Liver (tissue), 9 donors: ENCODE data around the gene UPF1. TPM values are rescaled to one million over a fixed set of nuclear protein-coding genes. Genes with fewer than 3 reads are reported as not detected.

Experiments
- DNase-seq: peaks from one replicate; pipeline ENCODE4 v3.0.0-alpha.2; 2017; ENCODE audit warnings: low spot score
- H3K27ac ChIP-seq, 2 donors: one replicate each; pipeline ENCODE4 v1.7.0; 2013; ENCODE audit warnings: inconsistent platforms in 2 of 2, low read length in 2 of 2, control low read depth in 1 of 2, low read depth in 1 of 2, mild to moderate bottlenecking in 1 of 2
- H3K27me3 ChIP-seq, 4 donors: one replicate each; pipeline versions ENCODE4 v1.6.1 to v1.7.0; 2013; ENCODE audit warnings: low read length in 3 of 4, inconsistent platforms in 1 of 4, mild to moderate bottlenecking in 1 of 4, moderate library complexity in 1 of 4; ENCODE audit not compliant: control insufficient read depth in 4 of 4, insufficient read depth in 4 of 4
- H3K36me3 ChIP-seq, 4 donors: one replicate each; pipeline versions ENCODE4 v1.6.1 to v1.7.0; 2013; ENCODE audit warnings: low read length in 3 of 4, mild to moderate bottlenecking in 3 of 4, low read depth in 1 of 4, moderate library complexity in 1 of 4; ENCODE audit not compliant: control insufficient read depth in 4 of 4, insufficient read depth in 3 of 4
- H3K4me1 ChIP-seq, 4 donors: one replicate each; pipeline versions ENCODE4 v1.6.1 to v1.7.0; 2013; ENCODE audit warnings: low read length in 3 of 4, mild to moderate bottlenecking in 3 of 4, moderate library complexity in 1 of 4; ENCODE audit not compliant: control insufficient read depth in 4 of 4, insufficient read depth in 4 of 4
- H3K4me3 ChIP-seq, 3 donors: one replicate each; pipeline versions ENCODE4 v1.6.1 to v1.7.0; 2013; ENCODE audit warnings: low read length in 3 of 3, control low read depth in 1 of 3, low read depth in 1 of 3, mild to moderate bottlenecking in 1 of 3
- H3K9ac ChIP-seq, 2 donors: one replicate each; pipeline ENCODE4 v1.7.0; 2013; ENCODE audit warnings: low read length in 2 of 2, mild to moderate bottlenecking in 2 of 2, moderate library complexity in 2 of 2, control low read depth in 1 of 2, low read depth in 1 of 2
- H3K9me3 ChIP-seq, 4 donors: one replicate each; pipeline versions ENCODE4 v1.6.1 to v1.7.0; 2013; ENCODE audit warnings: low read length in 3 of 4; ENCODE audit not compliant: control insufficient read depth in 4 of 4
- ATF3 ChIP-seq: IDR thresholded peaks from 2 replicates; pipeline ENCODE4 v1.6.1; 2016; ENCODE audit warnings: antibody characterized with exemption
- CTCF ChIP-seq: fragments of 150-350 bp; IDR thresholded peaks from 2 replicates; pipeline ENCODE4 v1.5.1; 2017; ENCODE audit warnings: improper control_type of control experiment, low read depth, low read length; ENCODE audit not compliant: missing input control
- EGR1 ChIP-seq, 2 donors: IDR thresholded peaks; 2 replicates each; pipeline ENCODE4 v1.6.1; 2016 to 2018; ENCODE audit warnings: antibody characterized with exemption in 2 of 2, low read depth in 2 of 2
- FOXA1 ChIP-seq: IDR thresholded peaks from 2 replicates; pipeline ENCODE4 v1.6.1; 2016; ENCODE audit warnings: antibody characterized with exemption
- FOXA2 ChIP-seq: IDR thresholded peaks from 2 replicates; pipeline ENCODE4 v1.6.1; 2016; ENCODE audit warnings: antibody characterized with exemption
- GABPA ChIP-seq, 2 donors: IDR thresholded peaks in 1 of 2; conservative IDR thresholded peaks in 1 of 2; 2 replicates each; pipeline ENCODE4 v1.6.1; 2016; ENCODE audit warnings: antibody characterized with exemption in 2 of 2, mild to moderate bottlenecking in 1 of 2, moderate library complexity in 1 of 2
- HNF4A ChIP-seq, 2 donors: conservative IDR thresholded peaks; 2 replicates each; pipeline ENCODE4 v1.6.1; 2016; ENCODE audit warnings: antibody characterized with exemption in 2 of 2, mild to moderate bottlenecking in 2 of 2
- HNF4G ChIP-seq: IDR thresholded peaks from 2 replicates; pipeline ENCODE4 v1.6.1; 2016; ENCODE audit warnings: antibody characterized with exemption
- JUND ChIP-seq, 2 donors: IDR thresholded peaks; 2 replicates each; pipeline ENCODE4 v1.6.1; 2016; ENCODE audit warnings: antibody characterized with exemption in 2 of 2
- NR2F2 ChIP-seq: IDR thresholded peaks from 2 replicates; pipeline ENCODE4 v1.6.1; 2016; ENCODE audit warnings: antibody characterized with exemption
- RAD21 ChIP-seq, 2 donors: IDR thresholded peaks; 2 replicates each; pipeline ENCODE4 v1.6.1; 2016; ENCODE audit warnings: antibody characterized with exemption in 2 of 2, mild to moderate bottlenecking in 2 of 2
- REST ChIP-seq: IDR thresholded peaks from 2 replicates; pipeline ENCODE4 v1.6.1; 2016; ENCODE audit warnings: antibody characterized with exemption, mild to moderate bottlenecking
- RXRA ChIP-seq, 2 donors: IDR thresholded peaks; 2 replicates each; pipeline ENCODE4 v1.6.1; 2017 to 2018; ENCODE audit warnings: antibody characterized with exemption in 2 of 2, mild to moderate bottlenecking in 1 of 2
- SP1 ChIP-seq: IDR thresholded peaks from 2 replicates; pipeline ENCODE4 v1.6.1; 2018; ENCODE audit warnings: antibody characterized with exemption, mild to moderate bottlenecking
- TAF1 ChIP-seq: conservative IDR thresholded peaks from 2 replicates; pipeline ENCODE4 v1.6.1; 2016; ENCODE audit warnings: antibody characterized with exemption, mild to moderate bottlenecking
- YY1 ChIP-seq: IDR thresholded peaks from 2 replicates; pipeline ENCODE4 v1.6.1; 2016; ENCODE audit warnings: antibody characterized with exemption, mild to moderate bottlenecking
- WGBS: extraction: QIAGEN DNeasy Blood & Tissue Kit; methylation state at CpG from one replicate; pipeline ENCODE4 v1.1.7; 2013; 5-methylcytosine and 5-hydroxymethylcytosine counted together
- polyA plus RNA-seq, 2 donors: library from polyadenylated mRNA; stranded (reverse) in 1 of 2; unstranded in 1 of 2; fragments of 200-250 nt in 1 of 2; fragments of >200 nt in 1 of 2; fragmentation: Nextera tagmentation in 1 of 2; extraction: Ambion mirVana in 1 of 2; gene quantifications; one replicate each; pipeline versions ENCODE4 v1.2.1 to v1.2.3, GENCODE V29; 2013 to 2015
- total RNA-seq, 2 donors: library from RNA; depleted of rRNA; stranded (reverse); fragments of >200 nt; gene quantifications; one replicate each; pipeline ENCODE4 v1.2.3, GENCODE V29; 2014
- TF ChIP-seq, protein P1 (sequence below): IDR thresholded peaks from 2 replicates; pipeline ENCODE4 v1.6.1; 2016; ENCODE audit warnings: antibody characterized with exemption
- TF ChIP-seq, protein P2 (sequence below): IDR thresholded peaks from 2 replicates; pipeline ENCODE4 v1.6.1; 2016; ENCODE audit warnings: antibody characterized with exemption
- donor health status: healthy.
- donor health status: healthy.
- donor health status: healthy.
- donor health status: healthy.
- donor health status: healthy.

Gene UPF1
- total and polyA plus RNA-seq, 4 donors = 5.7 to 51.0 (median 35.2) TPM

- Histone ChIP-seq H3K27me3 (no peaks in the 10 kb centered on the region), H3K9me3 (no peaks in the 10 kb centered on the region), H3K27ac (no peak overlapping the region), H3K4me3 (no peak overlapping the region), H3K4me1 (peaks cover 14 to 54% (median 43%) of the 10 kb centered on the region in 4 donors), H3K36me3 (peaks cover 0 to 6% (median 0%) of the 10 kb centered on the region in 4 donors), H3K9ac (peak overlapping the region in 1 of 2 donors; percentile 36)
- no peak for DNase-seq
- TF ChIP-seq, protein P1, sequence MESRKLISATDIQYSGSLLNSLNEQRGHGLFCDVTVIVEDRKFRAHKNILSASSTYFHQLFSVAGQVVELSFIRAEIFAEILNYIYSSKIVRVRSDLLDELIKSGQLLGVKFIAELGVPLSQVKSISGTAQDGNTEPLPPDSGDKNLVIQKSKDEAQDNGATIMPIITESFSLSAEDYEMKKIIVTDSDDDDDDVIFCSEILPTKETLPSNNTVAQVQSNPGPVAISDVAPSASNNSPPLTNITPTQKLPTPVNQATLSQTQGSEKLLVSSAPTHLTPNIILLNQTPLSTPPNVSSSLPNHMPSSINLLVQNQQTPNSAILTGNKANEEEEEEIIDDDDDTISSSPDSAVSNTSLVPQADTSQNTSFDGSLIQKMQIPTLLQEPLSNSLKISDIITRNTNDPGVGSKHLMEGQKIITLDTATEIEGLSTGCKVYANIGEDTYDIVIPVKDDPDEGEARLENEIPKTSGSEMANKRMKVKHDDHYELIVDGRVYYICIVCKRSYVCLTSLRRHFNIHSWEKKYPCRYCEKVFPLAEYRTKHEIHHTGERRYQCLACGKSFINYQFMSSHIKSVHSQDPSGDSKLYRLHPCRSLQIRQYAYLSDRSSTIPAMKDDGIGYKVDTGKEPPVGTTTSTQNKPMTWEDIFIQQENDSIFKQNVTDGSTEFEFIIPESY = no peak
- TF ChIP-seq HNF4A (conservative IDR thresholded peaks at IDR 0.05) = peak; percentile 30 to 63
- 66% methylated on average over 26 of the region's 26 CpGs for WGBS
These were observed 8.8 kb downstream of the UPF1 start for GRCh38 chr19:18840288-18841267.

- no peak for TF ChIP-seq JUND (IDR thresholded peaks at IDR 0.05)
- TF ChIP-seq, protein P2, sequence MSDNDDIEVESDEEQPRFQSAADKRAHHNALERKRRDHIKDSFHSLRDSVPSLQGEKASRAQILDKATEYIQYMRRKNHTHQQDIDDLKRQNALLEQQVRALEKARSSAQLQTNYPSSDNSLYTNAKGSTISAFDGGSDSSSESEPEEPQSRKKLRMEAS = no peak
- no peak for TF ChIP-seq FOXA2
- TF ChIP-seq SP1 = no peak
- no peak for TF ChIP-seq FOXA1
- TF ChIP-seq ATF3 = no peak
- no peak for TF ChIP-seq GABPA (IDR thresholded peaks at IDR 0.05 in 1 of 2, conservative IDR thresholded peaks at IDR 0.05 in 1 of 2)
- no peak for TF ChIP-seq HNF4G
- TF ChIP-seq RAD21 (IDR thresholded peaks at IDR 0.05) = no peak
- no peak for TF ChIP-seq NR2F2
- TF ChIP-seq TAF1 = no peak
- TF ChIP-seq RXRA (IDR thresholded peaks at IDR 0.05) = no peak
- TF ChIP-seq, protein P1 = no peak
- TF ChIP-seq EGR1 (IDR thresholded peaks at IDR 0.05; ENCODE audit: low read depth in 2 of 2) = no peak
- no peak for TF ChIP-seq YY1
- TF ChIP-seq REST = no peak
- no peak for TF ChIP-seq CTCF
- no peak for TF ChIP-seq HNF4A (conservative IDR thresholded peaks at IDR 0.05)
- whole genome bisulfite sequencing = 81% methylated on average over 15 of the region's 15 CpGs
- DNase-seq = no peak
- Histone ChIP-seq H3K9me3 (no peaks in the 10 kb centered on the region), H3K36me3 (peaks cover 0 to 6% (median 0%) of the 10 kb centered on the region in 4 donors), H3K4me1 (peaks cover 14 to 52% (median 39%) of the 10 kb centered on the region in 4 donors), H3K27ac (no peak overlapping the region), H3K9ac (no peak overlapping the region), H3K4me3 (no peak overlapping the region), H3K27me3 (no peaks in the 10 kb centered on the region)
These were observed 9.6 kb downstream of the UPF1 start for GRCh38 chr19:18841400-18841799.
